ENCODE data around the gene ALK.

ALK gene

GRCh38 chr2:29881089-29881730, 40.2 kb downstream of the ALK start:
- intact Hi-C loops (cut with micrococcal nuclease) = no loop called here
- Mint-ChIP-seq H3K4me1 (ENCODE audit: low read depth) (no peaks in the 10 kb centered on the region), H3K36me3 (ENCODE audit: low read depth) (no peaks in the 10 kb centered on the region), H3K4me3 (no peak overlapping the region), H3K27ac (no peak overlapping the region), H3K27me3 (no peaks in the 10 kb centered on the region), H3K9me3 (peaks cover 8% of the 10 kb centered on the region)

GRCh38 chr2:29880084-29880483, 41.3 kb downstream of the ALK start:
- no peak overlapping the region for H3K27ac Mint-ChIP-seq
- H3K9me3 Mint-ChIP-seq = peaks cover 8% of the 10 kb centered on the region
- H3K36me3 Mint-ChIP-seq (ENCODE audit: low read depth) = no peaks in the 10 kb centered on the region
- intact Hi-C loops (cut with micrococcal nuclease) = no loop called here
- H3K27me3 Mint-ChIP-seq = no peaks in the 10 kb centered on the region
- H3K4me3 Mint-ChIP-seq = no peak overlapping the region
- no peaks in the 10 kb centered on the region for H3K4me1 Mint-ChIP-seq (ENCODE audit: low read depth)

- intact Hi-C loops (cut with micrococcal nuclease) = no loop called here
- Mint-ChIP-seq H3K27me3 (no peaks in the 10 kb centered on the region), H3K36me3 (ENCODE audit: low read depth) (no peaks in the 10 kb centered on the region), H3K4me3 (no peak overlapping the region), H3K4me1 (ENCODE audit: low read depth) (no peaks in the 10 kb centered on the region), H3K27ac (no peak overlapping the region), H3K9me3 (peaks cover 4% of the 10 kb centered on the region)
Observed at GRCh38 chr2:29879456-29879855, 41.9 kb downstream of the ALK start.

DNA sequence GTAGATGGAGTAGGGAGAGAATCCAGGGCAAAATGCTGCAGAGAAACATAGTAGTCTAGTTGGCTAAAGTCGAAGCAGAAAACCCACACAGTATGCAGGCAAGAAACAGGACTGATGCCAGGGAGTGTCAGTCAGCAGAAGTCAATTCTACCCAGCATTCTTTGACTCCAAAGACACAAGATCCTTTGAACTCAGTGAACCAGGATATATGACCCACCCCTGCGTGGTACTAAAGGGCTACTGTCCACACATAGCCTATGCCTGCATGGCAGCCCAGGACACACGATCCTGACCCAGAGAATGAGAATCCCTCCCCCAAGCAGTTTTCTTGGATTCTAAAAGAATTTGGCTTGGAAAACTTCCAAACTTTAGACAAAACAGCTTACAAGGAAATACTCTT, 42.5 kb downstream of the ALK start:
- H3K27ac Mint-ChIP-seq = no peak overlapping the region
- H3K36me3 Mint-ChIP-seq (ENCODE audit: low read depth) = no peaks in the 10 kb centered on the region
- H3K4me3 Mint-ChIP-seq = no peak overlapping the region
- H3K4me1 Mint-ChIP-seq (ENCODE audit: low read depth) = no peaks in the 10 kb centered on the region
- no peaks in the 10 kb centered on the region for H3K27me3 Mint-ChIP-seq
- intact Hi-C loops (cut with micrococcal nuclease) = no loop called here
- H3K9me3 Mint-ChIP-seq = no peaks in the 10 kb centered on the region

GRCh38 chr2:29876374-29876773, 45.0 kb downstream of the ALK start:
- no peak overlapping the region for H3K27ac Mint-ChIP-seq
- intact Hi-C loops (cut with micrococcal nuclease) = no loop called here

GRCh38 chr2:29874745-29875144, 46.6 kb downstream of the ALK start:
- Mint-ChIP-seq H3K9me3 (no peaks in the 10 kb centered on the region), H3K4me1 (ENCODE audit: low read depth) (no peaks in the 10 kb centered on the region), H3K36me3 (ENCODE audit: low read depth) (no peaks in the 10 kb centered on the region), H3K27me3 (peaks cover 3% of the 10 kb centered on the region), H3K4me3 (no peak overlapping the region), H3K27ac (no peak overlapping the region)
- intact Hi-C loops (cut with micrococcal nuclease) = no loop called here

More at GRCh38 chr2:29876374-29876773, 45.0 kb downstream of the ALK start:
- Mint-ChIP-seq H3K9me3 (no peaks in the 10 kb centered on the region), H3K4me1 (ENCODE audit: low read depth) (no peaks in the 10 kb centered on the region), H3K27me3 (peaks cover 3% of the 10 kb centered on the region), H3K36me3 (ENCODE audit: low read depth) (no peaks in the 10 kb centered on the region), H3K4me3 (no peak overlapping the region)

DNA sequence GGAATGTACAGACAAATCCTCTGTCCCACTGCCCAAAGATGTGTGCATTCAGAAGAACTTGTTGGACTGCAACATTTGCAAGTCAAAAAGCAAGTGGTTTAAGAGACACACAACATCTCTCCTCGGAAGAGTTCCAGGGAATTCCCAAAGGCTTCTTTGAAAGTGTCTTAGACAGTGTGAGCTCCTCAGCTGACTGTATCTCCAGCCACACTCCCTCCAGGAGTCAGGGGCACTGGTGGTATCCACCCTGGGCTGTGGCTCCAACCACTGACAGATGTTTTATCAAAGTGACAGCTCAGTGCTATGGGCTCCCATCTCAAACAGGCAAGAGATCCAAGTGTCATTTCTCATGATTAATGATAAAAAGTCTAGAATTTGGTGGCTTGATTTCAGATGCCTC, 48.5 kb downstream of the ALK start:
- H3K27ac Mint-ChIP-seq = no peak overlapping the region
- no peak overlapping the region for H3K4me3 Mint-ChIP-seq
- no peaks in the 10 kb centered on the region for H3K36me3 Mint-ChIP-seq (ENCODE audit: low read depth)
- peaks cover 4% of the 10 kb centered on the region for H3K27me3 Mint-ChIP-seq
- intact Hi-C loops (cut with micrococcal nuclease) = no loop called here
- H3K4me1 Mint-ChIP-seq (ENCODE audit: low read depth) = no peaks in the 10 kb centered on the region
- H3K9me3 Mint-ChIP-seq = no peaks in the 10 kb centered on the region

DNA sequence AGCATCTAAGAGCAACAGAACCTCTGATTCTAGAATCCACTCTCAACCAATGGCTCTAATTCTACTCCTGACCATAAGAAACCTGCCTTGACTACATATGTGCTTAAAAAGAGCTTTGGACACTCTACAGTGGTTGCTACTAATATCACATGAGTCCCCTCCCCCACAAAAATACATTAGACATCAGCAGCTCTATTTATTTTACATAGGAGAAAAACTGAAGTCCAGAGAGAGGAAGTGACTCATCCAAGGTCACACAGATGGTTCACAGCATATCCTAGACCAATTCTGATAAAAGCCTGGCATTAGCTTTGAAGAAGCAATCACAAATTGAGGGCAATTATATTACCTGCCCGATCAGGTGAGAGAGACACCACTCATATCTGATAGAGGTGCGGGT, 49.8 kb downstream of the ALK start:
- intact Hi-C loops (cut with micrococcal nuclease) = no loop called here
- Mint-ChIP-seq H3K27me3 (peaks cover 4% of the 10 kb centered on the region), H3K4me1 (ENCODE audit: low read depth) (no peaks in the 10 kb centered on the region), H3K4me3 (no peak overlapping the region), H3K27ac (no peak overlapping the region), H3K9me3 (no peaks in the 10 kb centered on the region), H3K36me3 (ENCODE audit: low read depth) (no peaks in the 10 kb centered on the region)

GRCh38 chr2:29865512-29865911, 55.9 kb downstream of the ALK start:
- H3K4me1 Mint-ChIP-seq (ENCODE audit: low read depth) = no peaks in the 10 kb centered on the region
- no peak overlapping the region for H3K4me3 Mint-ChIP-seq
- H3K36me3 Mint-ChIP-seq (ENCODE audit: low read depth) = no peaks in the 10 kb centered on the region
- no peak overlapping the region for H3K27ac Mint-ChIP-seq
- H3K27me3 Mint-ChIP-seq = peaks cover 7% of the 10 kb centered on the region
- no peaks in the 10 kb centered on the region for H3K9me3 Mint-ChIP-seq
- intact Hi-C loops (cut with micrococcal nuclease) = no loop called here

- intact Hi-C loops (cut with micrococcal nuclease) = no loop called here
- Mint-ChIP-seq H3K36me3 (ENCODE audit: low read depth) (no peaks in the 10 kb centered on the region), H3K27ac (no peak overlapping the region), H3K27me3 (peaks cover 7% of the 10 kb centered on the region), H3K9me3 (no peaks in the 10 kb centered on the region), H3K4me1 (ENCODE audit: low read depth) (no peaks in the 10 kb centered on the region), H3K4me3 (no peak overlapping the region)
Observed at GRCh38 chr2:29864988-29865387, 56.4 kb downstream of the ALK start.

DNA sequence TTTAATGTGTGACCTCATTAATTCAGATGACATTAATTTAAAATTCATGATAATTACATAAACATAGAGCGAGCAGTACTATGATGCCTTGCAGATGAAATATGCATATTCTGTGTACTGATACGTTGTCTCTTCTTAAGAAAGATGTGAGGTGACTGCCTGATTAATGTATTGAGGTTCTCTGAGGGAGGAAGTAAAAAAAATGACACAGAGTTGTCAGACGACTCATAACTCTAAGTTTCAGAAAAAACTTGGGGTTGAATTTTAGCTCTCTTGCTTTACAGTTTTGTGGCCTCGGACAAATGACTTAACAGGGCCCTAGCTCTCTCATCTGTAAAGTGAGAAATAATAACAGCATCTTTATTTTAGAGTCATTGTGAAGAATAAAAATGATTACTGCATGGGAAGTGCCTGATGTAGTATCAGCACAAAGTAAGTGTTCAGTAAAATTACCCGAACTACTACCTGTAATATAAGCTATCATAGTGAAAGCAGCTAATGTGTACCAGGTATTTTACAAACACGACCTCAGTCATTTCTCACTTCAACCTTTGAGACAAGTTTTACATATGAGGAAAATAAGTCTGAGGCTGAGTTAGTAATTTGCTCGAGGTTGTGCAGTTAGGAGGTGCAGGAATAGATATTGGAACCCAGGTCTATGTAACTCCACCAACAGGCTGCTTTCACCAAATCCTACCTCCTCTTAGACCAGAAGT, 65.3 kb downstream of the ALK start:
- Mint-ChIP-seq H3K27ac (no peak overlapping the region), H3K27me3 (peaks cover 8% of the 10 kb centered on the region), H3K9me3 (no peaks in the 10 kb centered on the region), H3K36me3 (ENCODE audit: low read depth) (no peaks in the 10 kb centered on the region), H3K4me3 (no peak overlapping the region), H3K4me1 (ENCODE audit: low read depth) (no peaks in the 10 kb centered on the region)
- intact Hi-C loops (cut with micrococcal nuclease) = no loop called here

DNA sequence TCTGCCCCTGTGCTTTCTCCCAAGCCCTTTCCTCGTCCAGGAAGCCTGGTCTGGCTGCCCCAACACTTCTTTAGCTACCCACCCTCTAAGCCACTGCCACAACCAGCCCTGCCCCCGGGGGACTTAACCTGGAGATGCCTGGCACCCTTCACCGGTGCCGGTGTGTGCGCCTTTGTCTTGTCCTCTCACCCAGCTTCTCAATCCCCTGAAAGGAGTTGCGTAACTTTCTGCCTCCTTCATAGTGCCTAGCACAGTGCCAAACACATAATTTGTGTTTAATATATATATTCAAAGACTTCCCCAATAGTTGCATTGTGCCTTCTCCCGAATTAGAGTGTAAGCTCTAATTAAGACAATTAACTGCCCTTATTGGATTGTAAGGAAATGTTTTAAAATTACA, 70.6 kb downstream of the ALK start:
- H3K27ac Mint-ChIP-seq = no peak overlapping the region
- H3K4me3 Mint-ChIP-seq = no peak overlapping the region
- no peaks in the 10 kb centered on the region for H3K36me3 Mint-ChIP-seq (ENCODE audit: low read depth)
- intact Hi-C loops (cut with micrococcal nuclease) = no loop called here
- no peaks in the 10 kb centered on the region for H3K9me3 Mint-ChIP-seq
- no peaks in the 10 kb centered on the region for H3K27me3 Mint-ChIP-seq
- no peaks in the 10 kb centered on the region for H3K4me1 Mint-ChIP-seq (ENCODE audit: low read depth)

DNA sequence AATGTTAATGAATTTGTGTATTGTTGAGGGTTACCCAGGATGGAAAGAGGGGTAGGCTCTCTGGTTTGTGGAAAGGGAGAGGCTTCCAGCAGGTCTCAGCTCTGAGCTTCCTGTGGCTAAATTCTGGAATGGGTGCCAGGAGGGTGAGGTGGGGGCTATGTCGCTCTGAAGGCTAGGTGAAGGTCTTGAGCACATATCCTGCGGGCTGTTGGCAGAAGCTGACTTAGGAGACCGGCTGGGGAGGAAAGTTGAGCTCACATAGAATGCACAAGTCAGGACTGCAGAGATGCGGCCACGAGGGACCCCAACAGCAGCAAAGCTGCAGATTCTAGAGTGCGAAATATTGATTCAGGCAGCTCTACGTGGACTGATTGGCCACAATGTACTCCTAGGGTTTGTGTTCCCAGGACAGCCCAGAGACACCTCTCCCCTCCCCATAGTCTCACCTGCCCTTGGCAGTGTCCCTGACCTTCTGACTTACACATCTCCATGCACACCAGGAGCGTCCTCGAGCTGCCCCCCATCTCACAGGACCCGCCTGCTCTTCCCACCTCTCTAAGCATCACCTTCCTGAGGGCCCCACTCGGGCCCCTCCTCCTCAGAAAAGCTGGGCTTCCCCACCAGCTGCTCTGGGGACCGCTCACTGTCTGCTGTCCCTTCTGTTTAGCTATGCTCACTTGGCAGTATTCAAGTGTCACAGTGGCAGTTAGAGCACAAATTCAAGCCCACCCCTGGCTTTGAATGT, 72.6 kb downstream of the ALK start:
- intact Hi-C loops (cut with micrococcal nuclease) = no loop called here
- Mint-ChIP-seq H3K36me3 (ENCODE audit: low read depth) (no peaks in the 10 kb centered on the region), H3K27me3 (no peaks in the 10 kb centered on the region), H3K4me1 (ENCODE audit: low read depth) (no peaks in the 10 kb centered on the region), H3K4me3 (no peak overlapping the region), H3K9me3 (no peaks in the 10 kb centered on the region), H3K27ac (no peak overlapping the region)

DNA sequence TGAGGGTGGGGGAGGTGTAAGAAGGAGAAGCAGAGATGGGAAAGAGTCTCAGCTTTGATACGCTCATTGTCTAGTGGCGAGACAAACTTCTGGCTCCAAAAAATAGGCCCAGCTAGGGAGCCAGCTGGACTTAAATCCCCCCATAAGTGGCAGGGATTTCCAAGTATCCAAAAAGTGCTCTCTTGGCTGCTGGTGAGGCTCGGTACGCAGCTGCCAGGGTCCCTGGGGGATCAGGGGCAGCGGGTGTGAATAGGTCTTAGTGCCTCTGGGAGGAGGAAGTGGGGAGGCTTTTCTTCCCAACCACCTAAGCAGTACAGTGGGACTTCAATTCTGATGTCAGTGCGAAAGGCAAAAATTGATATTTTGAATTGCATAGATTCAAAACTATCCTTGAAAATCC, 73.5 kb downstream of the ALK start:
- no peak overlapping the region for H3K4me3 Mint-ChIP-seq
- H3K4me1 Mint-ChIP-seq (ENCODE audit: low read depth) = no peaks in the 10 kb centered on the region
- no peaks in the 10 kb centered on the region for H3K27me3 Mint-ChIP-seq
- H3K27ac Mint-ChIP-seq = no peak overlapping the region
- no peaks in the 10 kb centered on the region for H3K9me3 Mint-ChIP-seq
- intact Hi-C loops (cut with micrococcal nuclease) = no loop called here
- H3K36me3 Mint-ChIP-seq (ENCODE audit: low read depth) = no peaks in the 10 kb centered on the region
